ENCODE data around the gene CPZ. TPM values are rescaled to one million over a fixed set of nuclear protein-coding genes. Genes with fewer than 3 reads are reported as not detected.

CPZ gene
- total RNA-seq, 1 experiment from 2014 or later, result not detected

- DNase-seq (ENCODE audit: low read depth, low spot score), result no peak
- in situ Hi-C loops (cut with HindIII; ENCODE audit: low pct_unique_long_range_greater_than_20kb, low sequenced_read_pairs), result no loop called here
These were observed 7.7 kb downstream of the CPZ start for GRCh38 chr4:8600266-8600665.

GRCh38 chr4:8600686-8601085 is 8.1 kb downstream of the CPZ start:
- in situ Hi-C loops (cut with HindIII; ENCODE audit: low pct_unique_long_range_greater_than_20kb, low sequenced_read_pairs), result no loop called here

GRCh38 chr4:8601086-8601485 is 8.5 kb downstream of the CPZ start:
- in situ Hi-C loops (cut with HindIII; ENCODE audit: low pct_unique_long_range_greater_than_20kb, low sequenced_read_pairs), result no loop called here

More at GRCh38 chr4:8600686-8601085, 8.1 kb downstream of the CPZ start:
- DNase-seq (ENCODE audit: low read depth, low spot score), result no peak

GRCh38 chr4:8601556-8601955 is 9.0 kb downstream of the CPZ start:
- no peak for DNase-seq (ENCODE audit: low read depth, low spot score)
- in situ Hi-C loops (cut with HindIII; ENCODE audit: low pct_unique_long_range_greater_than_20kb, low sequenced_read_pairs), result no loop called here

More at GRCh38 chr4:8601086-8601485, 8.5 kb downstream of the CPZ start:
- DNase-seq (ENCODE audit: low read depth, low spot score), result no peak

GRCh38 chr4:8602686-8603430 is 10.3 kb downstream of the CPZ start:
- in situ Hi-C loops (cut with HindIII; ENCODE audit: low pct_unique_long_range_greater_than_20kb, low sequenced_read_pairs), result no loop called here

GRCh38 chr4:8603931-8604330 is 11.4 kb downstream of the CPZ start:
- no peak for DNase-seq (ENCODE audit: low read depth, low spot score)
- in situ Hi-C loops (cut with HindIII; ENCODE audit: low pct_unique_long_range_greater_than_20kb, low sequenced_read_pairs), result no loop called here

More at GRCh38 chr4:8602686-8603430, 10.3 kb downstream of the CPZ start:
- no peak for DNase-seq (ENCODE audit: low read depth, low spot score)

- no peak for DNase-seq (ENCODE audit: low read depth, low spot score)
- in situ Hi-C loops (cut with HindIII; ENCODE audit: low pct_unique_long_range_greater_than_20kb, low sequenced_read_pairs), result no loop called here
These were observed 12.7 kb downstream of the CPZ start for GRCh38 chr4:8605289-8605688.

GRCh38 chr4:8606476-8606875 is 13.9 kb downstream of the CPZ start:
- no peak for DNase-seq (ENCODE audit: low read depth, low spot score)
- in situ Hi-C loops (cut with HindIII; ENCODE audit: low pct_unique_long_range_greater_than_20kb, low sequenced_read_pairs), result no loop called here

- DNase-seq (ENCODE audit: low read depth, low spot score), result no peak
- in situ Hi-C loops (cut with HindIII; ENCODE audit: low pct_unique_long_range_greater_than_20kb, low sequenced_read_pairs), result no loop called here
These were observed 14.4 kb downstream of the CPZ start for GRCh38 chr4:8606966-8607365.

GRCh38 chr4:8607603-8608481 is 15.3 kb downstream of the CPZ start:
- in situ Hi-C loops (cut with HindIII; ENCODE audit: low pct_unique_long_range_greater_than_20kb, low sequenced_read_pairs), result no loop called here
- peak; percentile 37 for DNase-seq (ENCODE audit: low read depth, low spot score)

- in situ Hi-C loops (cut with HindIII; ENCODE audit: low pct_unique_long_range_greater_than_20kb, low sequenced_read_pairs), result no loop called here
- no peak for DNase-seq (ENCODE audit: low read depth, low spot score)
These were observed 16.3 kb downstream of the CPZ start for GRCh38 chr4:8608714-8609391.

- DNase-seq (ENCODE audit: low read depth, low spot score), result no peak
- in situ Hi-C loops (cut with HindIII; ENCODE audit: low pct_unique_long_range_greater_than_20kb, low sequenced_read_pairs), result no loop called here
These were observed 16.8 kb downstream of the CPZ start for GRCh38 chr4:8609406-8609805.

GRCh38 chr4:8609824-8610350 is 17.3 kb downstream of the CPZ start:
- DNase-seq (ENCODE audit: low read depth, low spot score), result no peak
- in situ Hi-C loops (cut with HindIII; ENCODE audit: low pct_unique_long_range_greater_than_20kb, low sequenced_read_pairs), result no loop called here

- no peak for DNase-seq (ENCODE audit: low read depth, low spot score)
- in situ Hi-C loops (cut with HindIII; ENCODE audit: low pct_unique_long_range_greater_than_20kb, low sequenced_read_pairs), result no loop called here
These were observed 18.5 kb downstream of the CPZ start for GRCh38 chr4:8610858-8611616.

- in situ Hi-C loops (cut with HindIII; ENCODE audit: low pct_unique_long_range_greater_than_20kb, low sequenced_read_pairs), result no loop called here
These were observed 20.1 kb downstream of the CPZ start for GRCh38 chr4:8612646-8613045.

GRCh38 chr4:8613421-8614364 is 21.1 kb downstream of the CPZ start:
- DNase-seq (ENCODE audit: low read depth, low spot score), result no peak
- in situ Hi-C loops (cut with HindIII; ENCODE audit: low pct_unique_long_range_greater_than_20kb, low sequenced_read_pairs), result no loop called here

More at GRCh38 chr4:8612646-8613045, 20.1 kb downstream of the CPZ start:
- DNase-seq (ENCODE audit: low read depth, low spot score), result no peak
